Renal cortex interstitium (tissue), 15 donors: ENCODE results near the gene FAF2. TPM values are rescaled to one million over a fixed set of nuclear protein-coding genes. Genes with fewer than 3 reads are reported as not detected.
"Not testable (repeated sequence)": the region's sequence is repeated elsewhere in the genome, so short reads cannot be mapped to it uniquely, and the experiment has no call there.

Experiments
- DNase-seq, 11 donors: peaks; one replicate each; pipeline ENCODE4 v3.0.0-alpha.2; 2013; ENCODE audit warnings: low read depth in 9 of 11, low spot score in 4 of 11; ENCODE audit errors: extremely low read depth in 1 of 11
- long read RNA-seq, 16 experiments: transcript quantifications; one replicate each; lab custom pipeline, GENCODE V29; 2026
- polyA plus RNA-seq, 3 donors: library from polyadenylated mRNA; unstranded; fragments of 120-200 nt; gene quantifications; one replicate each; pipeline ENCODE4 v1.2.1, GENCODE V29; 2013; ENCODE audit not compliant: insufficient read length in 3 of 3

FAF2 gene, protein sequence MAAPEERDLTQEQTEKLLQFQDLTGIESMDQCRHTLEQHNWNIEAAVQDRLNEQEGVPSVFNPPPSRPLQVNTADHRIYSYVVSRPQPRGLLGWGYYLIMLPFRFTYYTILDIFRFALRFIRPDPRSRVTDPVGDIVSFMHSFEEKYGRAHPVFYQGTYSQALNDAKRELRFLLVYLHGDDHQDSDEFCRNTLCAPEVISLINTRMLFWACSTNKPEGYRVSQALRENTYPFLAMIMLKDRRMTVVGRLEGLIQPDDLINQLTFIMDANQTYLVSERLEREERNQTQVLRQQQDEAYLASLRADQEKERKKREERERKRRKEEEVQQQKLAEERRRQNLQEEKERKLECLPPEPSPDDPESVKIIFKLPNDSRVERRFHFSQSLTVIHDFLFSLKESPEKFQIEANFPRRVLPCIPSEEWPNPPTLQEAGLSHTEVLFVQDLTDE
- 10 to 100 TPM; 47.2 to 50.4 (median 47.5) TPM for polyA plus RNA-seq
- long read RNA-seq, donor 1, full-length matches to known transcripts, result 7 of 7 reads
- long read RNA-seq, donor 1, partial matches to known transcripts, result 0 of 7 reads
- long read RNA-seq, donor 1, other reads (novel, unspliced or antisense), result 0 of 7 reads
- long read RNA-seq, donor 2, full-length matches to known transcripts, result 1 of 1 reads
- long read RNA-seq, donor 2, partial matches to known transcripts, result 0 of 1 reads
- long read RNA-seq, donor 2, other reads (novel, unspliced or antisense), result 0 of 1 reads
- long read RNA-seq, donor 3, full-length matches to known transcripts, result 13 of 18 reads
- long read RNA-seq, donor 3, partial matches to known transcripts, result 5 of 18 reads
- long read RNA-seq, donor 3, other reads (novel, unspliced or antisense), result 0 of 18 reads
- long read RNA-seq, donor 4, full-length matches to known transcripts, result 1 of 1 reads
- long read RNA-seq, donor 4, partial matches to known transcripts, result 0 of 1 reads
- long read RNA-seq, donor 4, other reads (novel, unspliced or antisense), result 0 of 1 reads
- long read RNA-seq, donor 5, result 0 reads
- long read RNA-seq, donor 6, full-length matches to known transcripts, result 6 of 11 reads
- long read RNA-seq, donor 6, partial matches to known transcripts, result 5 of 11 reads
- long read RNA-seq, donor 6, other reads (novel, unspliced or antisense), result 0 of 11 reads
- long read RNA-seq, donor 7, full-length matches to known transcripts, result 8 of 14 reads
- long read RNA-seq, donor 7, partial matches to known transcripts, result 6 of 14 reads
- long read RNA-seq, donor 7, other reads (novel, unspliced or antisense), result 0 of 14 reads
- long read RNA-seq, donor 8, result 0 reads
- long read RNA-seq, donor 9, full-length matches to known transcripts, result 4 of 4 reads
- long read RNA-seq, donor 9, partial matches to known transcripts, result 0 of 4 reads
- long read RNA-seq, donor 9, other reads (novel, unspliced or antisense), result 0 of 4 reads
- long read RNA-seq, donor 10, full-length matches to known transcripts, result 10 of 10 reads
- long read RNA-seq, donor 10, partial matches to known transcripts, result 0 of 10 reads
- long read RNA-seq, donor 10, other reads (novel, unspliced or antisense), result 0 of 10 reads
- long read RNA-seq, donor 11, full-length matches to known transcripts, result 7 of 7 reads
- long read RNA-seq, donor 11, partial matches to known transcripts, result 0 of 7 reads
- long read RNA-seq, donor 11, other reads (novel, unspliced or antisense), result 0 of 7 reads
- long read RNA-seq, donor 12, full-length matches to known transcripts, result 3 of 3 reads
- long read RNA-seq, donor 12, partial matches to known transcripts, result 0 of 3 reads
- long read RNA-seq, donor 12, other reads (novel, unspliced or antisense), result 0 of 3 reads
- long read RNA-seq, donor 13, result 0 reads
- long read RNA-seq, donor 14, full-length matches to known transcripts, result 9 of 9 reads
- long read RNA-seq, donor 14, partial matches to known transcripts, result 0 of 9 reads
- long read RNA-seq, donor 14, other reads (novel, unspliced or antisense), result 0 of 9 reads
- long read RNA-seq, donor 15, full-length matches to known transcripts, result 4 of 4 reads
- long read RNA-seq, donor 15, partial matches to known transcripts, result 0 of 4 reads
- long read RNA-seq, donor 15, other reads (novel, unspliced or antisense), result 0 of 4 reads
- long read RNA-seq, donor 16, full-length matches to known transcripts, result 29 of 34 reads
- long read RNA-seq, donor 16, partial matches to known transcripts, result 5 of 34 reads
- long read RNA-seq, donor 16, other reads (novel, unspliced or antisense), result 0 of 34 reads

DNA sequence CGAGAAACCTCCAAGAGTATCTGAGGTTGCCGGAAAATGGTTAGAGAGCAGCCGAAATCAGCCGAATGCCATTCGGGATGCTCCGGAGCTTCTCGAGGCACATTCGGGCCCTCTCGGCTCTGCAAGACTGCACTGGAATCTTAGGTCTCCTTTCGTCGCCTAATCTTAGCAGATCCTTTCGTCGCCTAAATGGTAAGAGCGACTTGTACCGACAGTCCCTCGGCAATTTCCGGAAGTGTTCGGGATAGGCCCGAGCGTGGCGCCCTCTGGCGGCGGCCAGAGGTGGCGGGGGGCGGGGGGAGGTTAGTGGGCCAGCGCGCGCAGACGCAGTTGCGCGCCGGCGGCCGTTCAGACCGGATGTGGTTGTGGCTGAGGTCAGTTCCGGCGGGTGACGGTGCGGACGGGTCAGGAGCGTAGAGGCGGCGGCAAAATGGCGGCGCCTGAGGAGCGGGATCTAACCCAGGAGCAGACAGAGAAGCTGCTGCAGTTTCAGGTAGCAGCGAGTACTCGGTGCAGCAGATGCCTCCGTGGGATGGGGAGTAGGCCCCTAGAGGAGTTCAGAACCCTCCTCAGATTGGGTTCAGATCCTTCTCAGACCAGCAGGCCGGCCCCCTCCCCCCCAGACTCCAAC lies at the start of gene FAF2:
TSS of gene FAF2 (plus strand) at position 408 of the 631 bp plus-strand sequence. CDS start at position 431, 23 bp downstream.
- DNase-seq, result peak; percentile 95 to 98 (median 96)

DNA sequence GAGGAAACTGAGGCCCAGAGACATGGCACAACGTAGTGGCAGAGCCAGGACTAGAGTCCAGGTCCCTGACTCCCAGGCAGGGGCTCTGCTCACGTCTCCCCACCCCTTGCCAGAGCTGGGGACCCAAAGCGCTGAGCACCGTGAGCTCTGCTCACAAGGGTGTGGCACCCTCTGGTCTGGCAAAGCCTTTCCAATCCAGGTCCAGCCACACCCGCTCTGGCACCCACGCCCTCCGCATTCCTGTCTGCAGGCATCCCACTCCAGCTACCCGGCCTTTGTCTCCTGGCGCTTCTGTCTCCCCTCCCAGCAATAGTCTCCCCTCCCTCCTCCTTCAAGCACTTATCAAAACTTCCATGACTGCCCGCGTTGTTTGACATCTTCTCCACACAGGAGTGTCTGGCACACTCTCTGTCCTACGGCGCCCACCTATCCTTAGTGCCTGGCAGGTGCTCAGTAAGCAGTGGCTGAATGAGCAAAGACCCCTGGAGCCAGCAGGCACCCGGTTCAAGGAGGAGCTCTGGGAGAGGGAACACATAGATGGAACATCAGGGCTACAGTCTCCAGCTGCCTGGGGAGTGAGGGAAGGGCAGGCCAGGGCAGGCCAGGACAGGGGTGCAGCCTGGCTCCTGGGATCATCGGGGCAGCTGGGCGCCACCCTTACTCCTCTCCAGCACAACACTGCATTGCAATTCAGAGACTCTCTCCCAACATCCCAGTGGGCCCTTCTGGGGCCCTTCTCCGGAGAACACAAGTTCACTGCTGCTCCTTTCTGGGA lies 47.6 kb upstream of the FAF2 start:
- no peak for DNase-seq

DNA sequence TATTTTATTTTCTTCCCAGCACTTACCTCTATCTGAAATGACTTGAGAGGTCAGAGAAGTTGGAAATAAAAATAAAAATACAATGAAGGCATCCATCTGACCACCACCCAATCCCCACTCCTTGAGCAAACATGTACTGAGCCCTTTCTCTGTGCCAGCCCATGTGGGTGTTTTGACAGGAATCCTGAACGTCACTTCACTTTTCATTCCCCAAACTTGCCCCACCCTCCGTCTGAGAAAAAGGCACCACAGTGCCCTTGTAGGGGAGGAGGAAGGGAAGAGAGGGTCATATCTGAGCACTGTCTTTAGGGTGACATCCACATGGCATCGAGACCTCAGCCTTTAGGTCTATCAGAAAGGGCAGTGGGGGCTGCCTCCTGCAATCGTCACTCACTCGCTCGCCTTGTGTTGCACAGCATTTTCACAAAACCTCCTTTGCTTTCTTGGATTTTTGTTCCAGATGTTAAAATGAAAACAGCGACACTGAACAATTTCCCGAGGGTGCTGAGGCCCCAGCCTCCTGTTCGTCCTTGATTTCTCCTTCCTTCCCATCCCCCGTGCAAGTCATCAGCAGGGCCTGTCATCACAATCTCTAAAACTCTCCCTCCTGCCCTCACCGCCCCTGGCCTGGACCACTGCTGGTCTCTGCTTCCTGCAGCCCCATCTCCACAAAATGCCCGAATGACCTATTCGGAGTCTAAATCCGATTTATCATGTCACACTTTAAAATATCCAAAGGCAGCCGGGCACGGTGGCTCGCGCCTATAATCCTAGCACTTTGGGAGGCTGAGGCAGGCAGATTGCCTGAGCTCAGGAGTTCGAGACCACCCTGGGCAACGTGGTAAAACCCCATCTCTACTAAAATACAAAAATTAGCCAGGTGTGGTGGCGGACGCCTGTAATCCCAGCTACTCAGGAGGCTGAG lies 46.6 kb upstream of the FAF2 start:
- no peak for DNase-seq

DNA sequence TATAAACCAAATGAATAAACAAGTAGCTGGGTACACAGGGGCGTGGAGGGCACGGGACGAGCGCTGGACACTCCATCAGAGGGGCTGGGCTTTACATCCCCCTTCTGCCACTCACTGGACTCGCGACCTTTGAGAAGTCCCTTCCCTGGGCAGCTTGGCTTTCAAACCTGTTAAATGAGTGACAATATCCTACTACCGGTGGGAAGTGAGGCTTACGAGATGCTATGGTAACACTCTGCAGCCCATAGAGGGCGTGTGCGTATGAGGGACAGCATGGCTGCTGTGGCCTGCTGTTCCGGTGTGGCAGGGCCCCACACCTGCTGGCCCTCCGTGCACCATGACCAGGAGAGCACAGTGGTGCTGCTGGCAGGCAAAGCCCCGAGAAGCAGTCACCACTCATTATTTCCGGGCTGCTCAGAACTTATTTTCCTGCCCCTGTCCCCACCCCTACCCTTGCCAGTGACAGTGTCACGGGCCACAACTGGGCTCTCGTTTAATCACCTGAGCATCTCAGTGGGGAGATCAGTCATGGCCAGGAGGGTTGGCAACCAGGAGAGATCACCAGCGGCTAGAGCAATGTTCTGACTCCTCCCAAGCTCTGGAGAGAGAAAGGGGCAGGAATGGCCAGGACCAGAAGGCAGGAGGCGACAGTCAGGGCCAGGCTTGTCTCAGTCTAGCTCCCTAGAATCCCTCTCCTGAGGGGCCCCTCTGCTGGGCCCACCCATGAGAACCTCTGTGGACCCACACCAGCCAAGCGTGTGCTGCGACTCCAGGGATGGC lies 42.3 kb upstream of the FAF2 start:
- no peak for DNase-seq

DNA sequence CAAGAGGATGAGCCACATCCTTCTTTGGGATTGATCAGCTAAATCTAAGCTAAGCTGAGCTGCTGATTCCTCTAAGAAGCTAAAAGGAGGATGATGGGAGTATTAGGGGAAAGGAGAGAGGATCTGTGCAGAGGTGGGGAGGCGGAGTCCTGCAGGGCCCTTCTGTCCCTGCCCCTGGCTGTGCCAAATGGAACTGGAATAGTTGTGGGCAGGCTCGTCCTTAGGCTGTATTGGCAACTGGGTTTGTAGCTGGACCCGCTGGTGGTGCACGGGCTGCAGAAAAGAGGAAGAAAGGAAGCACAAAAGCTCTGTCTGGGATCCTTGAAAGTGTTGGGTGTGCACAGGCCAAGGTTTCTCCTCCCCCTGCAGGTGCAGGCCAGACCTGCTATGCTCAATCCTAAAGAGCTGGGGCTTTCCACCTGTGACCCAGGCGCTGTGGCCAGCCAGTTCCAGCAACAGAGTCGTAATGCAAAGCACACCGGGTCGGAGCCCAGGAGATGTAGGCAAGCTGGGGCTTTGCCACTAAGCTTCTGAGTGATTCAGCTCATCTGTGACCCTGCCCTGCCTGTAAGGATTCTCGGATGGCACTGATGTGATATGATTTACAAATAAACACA lies 41.6 kb upstream of the FAF2 start:
- DNase-seq, result no peak

DNA sequence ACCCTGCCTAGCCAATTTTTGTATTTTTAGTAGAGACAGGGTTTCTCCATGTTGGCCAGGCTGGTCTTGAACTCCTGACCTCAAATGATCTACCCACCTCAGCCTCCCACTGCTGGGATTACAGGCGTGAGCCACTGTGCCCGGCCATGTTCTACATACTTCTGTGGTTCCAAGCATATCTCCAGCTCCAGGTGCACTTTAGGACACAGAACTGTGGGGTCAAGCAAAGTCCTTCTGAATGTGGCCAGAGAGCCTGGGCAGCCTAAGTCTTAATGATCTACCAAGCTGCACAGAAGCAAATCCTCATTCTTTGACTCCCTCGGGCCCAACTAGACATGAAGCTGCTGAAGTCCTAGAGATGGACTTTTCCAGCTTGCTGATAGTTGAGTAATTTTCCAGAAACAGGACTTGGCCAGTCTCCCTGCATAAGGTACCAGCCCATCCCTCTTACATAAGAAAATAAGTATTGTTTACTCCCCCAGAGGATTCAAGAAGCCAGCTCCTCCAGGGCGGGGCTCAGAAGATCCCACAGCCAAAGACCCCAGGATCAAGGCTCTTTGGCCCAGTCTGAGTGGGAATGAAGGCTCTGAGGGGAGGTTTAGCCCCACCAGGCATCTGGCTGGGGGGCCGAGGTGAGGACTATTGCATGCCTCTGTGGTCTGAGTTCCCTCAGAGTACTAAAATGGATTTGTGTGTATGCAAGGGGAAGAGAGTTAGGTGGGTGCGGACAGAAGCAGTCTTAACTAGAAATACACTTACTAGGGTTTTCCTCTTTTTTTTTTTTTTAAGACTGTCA lies 40.5 kb upstream of the FAF2 start:
- DNase-seq, result no peak

DNA sequence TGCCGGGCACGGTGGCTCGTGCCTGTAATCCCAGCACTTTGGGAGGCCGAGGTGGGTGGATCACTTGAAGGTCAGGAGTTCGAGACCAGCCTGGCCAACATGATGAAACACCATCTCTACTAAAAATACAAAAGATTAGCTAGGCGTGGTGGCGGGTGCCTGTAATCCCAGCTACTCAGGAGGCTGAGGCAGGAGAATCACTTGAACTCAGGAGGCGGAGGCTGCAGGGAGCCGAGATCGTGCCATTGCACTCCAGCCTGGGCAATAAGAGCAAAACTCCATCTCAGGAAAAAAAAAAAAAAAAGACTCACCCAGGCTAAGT lies 40.0 kb upstream of the FAF2 start:
- DNase-seq, result not testable (repeated sequence)

DNA sequence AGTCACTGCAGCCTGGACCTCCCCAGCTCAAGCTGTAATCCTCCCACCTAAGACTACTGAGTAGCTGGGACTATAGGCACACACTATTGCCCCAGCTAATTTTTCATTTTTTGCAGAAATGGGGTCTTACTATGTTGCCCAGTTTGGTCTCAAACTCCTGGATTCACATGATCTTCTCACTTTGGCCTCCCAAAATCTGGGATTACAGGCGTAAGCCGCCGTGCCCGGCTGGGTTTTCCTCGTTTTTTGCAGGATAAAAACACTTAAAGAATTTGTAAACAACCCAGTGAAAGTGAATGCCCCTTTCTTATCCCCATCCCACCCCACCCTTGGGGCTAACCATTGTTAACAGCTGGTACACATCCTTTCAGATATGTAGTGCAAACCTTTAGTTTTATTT lies 39.6 kb upstream of the FAF2 start:
- DNase-seq, result no peak

DNA sequence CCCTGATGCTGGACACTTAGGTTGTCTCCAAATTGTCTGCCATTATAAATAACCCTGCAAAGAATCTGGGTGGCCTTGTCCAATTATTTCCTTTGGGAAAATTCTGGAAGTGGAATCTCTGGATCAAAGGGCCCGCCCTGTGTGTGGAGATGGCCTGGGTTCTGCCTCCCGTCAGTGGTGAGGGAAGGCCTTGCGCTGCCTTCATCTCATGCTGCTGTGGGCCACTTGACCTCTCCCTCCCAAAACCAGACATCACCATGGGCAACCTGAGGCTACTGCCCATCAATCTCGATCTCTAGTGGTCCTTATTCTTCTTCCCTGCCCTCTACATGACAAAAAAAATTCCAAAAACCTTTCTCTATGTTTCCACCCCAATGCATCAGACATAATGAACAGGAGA lies 38.4 kb upstream of the FAF2 start:
- no peak for DNase-seq

DNA sequence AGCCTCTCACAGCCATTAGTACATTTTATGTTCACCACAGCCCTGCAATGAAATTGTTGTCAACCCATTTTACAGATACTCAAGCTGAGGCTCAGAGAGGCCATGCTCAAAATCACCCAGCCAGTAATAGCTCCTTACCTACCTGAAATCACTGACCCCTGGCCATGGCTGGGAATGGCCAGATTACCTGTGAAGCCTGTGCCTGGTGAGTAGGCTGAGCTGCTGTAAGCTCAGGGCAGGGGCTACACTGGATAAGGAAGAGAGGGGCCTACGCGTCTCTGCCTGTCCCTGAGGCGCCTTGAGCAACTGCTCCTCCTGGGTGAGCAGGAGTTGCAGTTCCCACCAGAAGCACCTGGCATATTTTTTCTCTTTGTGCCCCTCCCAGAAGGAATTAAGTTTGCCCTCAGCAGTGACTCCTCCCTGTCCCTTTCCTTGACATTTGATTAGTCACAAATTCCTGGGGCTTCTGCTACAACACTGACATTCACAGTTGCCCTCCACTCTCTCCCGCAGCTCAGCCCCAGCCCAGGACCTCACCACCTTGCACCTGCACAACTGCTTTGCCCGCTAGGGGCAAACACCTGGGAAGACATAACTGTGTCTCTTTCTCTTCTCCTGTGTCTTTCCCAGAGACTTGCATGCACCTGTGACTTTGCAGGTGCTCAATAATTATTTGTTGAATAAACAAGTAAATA lies 37.6 kb upstream of the FAF2 start:
- DNase-seq, result no peak

DNA sequence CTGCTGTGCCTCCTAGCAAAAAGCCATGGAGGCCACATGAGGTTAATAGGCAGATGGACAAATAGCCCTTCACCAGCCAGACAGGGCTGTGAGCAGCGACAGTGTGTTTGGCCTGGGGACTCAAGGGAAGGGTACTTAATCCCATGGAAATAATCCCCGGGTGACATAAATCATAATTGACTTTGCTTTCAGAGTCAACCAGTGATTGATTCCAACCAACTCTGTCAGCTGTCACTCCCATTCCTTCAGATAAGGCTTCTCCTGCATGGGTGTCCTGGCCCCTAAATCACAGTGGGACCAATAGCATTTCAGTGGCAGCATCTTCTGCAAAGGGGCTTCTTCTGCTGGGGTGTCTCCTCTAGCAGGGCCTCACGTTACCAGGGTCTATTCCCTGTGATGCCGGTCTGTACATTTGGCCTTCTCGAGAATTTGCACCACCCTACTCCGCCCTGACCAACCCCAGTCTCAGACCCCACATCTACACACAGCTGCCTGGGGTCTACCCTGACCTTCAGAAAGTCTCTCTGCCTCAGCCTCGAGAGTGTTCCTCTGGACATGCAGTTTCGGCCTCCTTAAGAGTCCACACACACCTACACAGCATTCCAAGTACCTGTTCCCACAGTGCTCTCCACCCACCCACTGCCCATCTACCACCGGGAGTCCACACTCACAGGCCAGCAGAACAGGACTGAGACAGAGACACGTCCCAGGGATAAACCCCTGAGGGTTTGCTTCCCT lies 35.5 kb upstream of the FAF2 start:
- DNase-seq, result no peak

DNA sequence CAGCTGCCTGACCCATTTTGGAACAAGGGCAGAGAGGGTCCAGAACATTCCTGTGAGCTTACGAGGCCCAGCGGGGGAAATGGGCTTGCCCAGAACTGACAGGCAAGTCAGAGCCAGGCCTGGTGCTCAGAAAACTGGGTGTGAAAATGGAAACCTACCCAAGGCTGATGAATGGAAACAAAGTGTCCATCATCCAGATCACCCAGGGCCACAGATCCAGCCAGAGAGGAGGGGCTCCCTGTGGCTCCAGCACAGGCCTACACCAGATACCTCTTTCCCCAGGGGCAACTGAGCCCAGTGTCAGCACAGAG lies 35.0 kb upstream of the FAF2 start:
- DNase-seq, result no peak
